Activated naive CD4-positive, alpha-beta T cell treated with anti-CD3 and anti-CD28 coated beads, Interleukin-2, amount 50 U/mL, for 24 hours (primary cell): ENCODE data around the gene GPR61.
A peak's percentile ranks its signal among the peaks of the same experiment; 100 is the strongest.

Experiments
- H3K27ac Mint-ChIP-seq: one replicate; pipeline ENCODE4 v1.8.0; 2021; ENCODE audit warnings: mild to moderate bottlenecking, mixed read lengths
- H3K27me3 Mint-ChIP-seq: one replicate; pipeline ENCODE4 v1.8.0; 2021; ENCODE audit warnings: mixed read lengths
- H3K36me3 Mint-ChIP-seq: one replicate; pipeline ENCODE4 v1.8.0; 2021; ENCODE audit warnings: mixed read lengths
- H3K4me1 Mint-ChIP-seq: one replicate; pipeline ENCODE4 v1.8.0; 2021; ENCODE audit warnings: mixed read lengths
- H3K4me3 Mint-ChIP-seq: one replicate; pipeline ENCODE4 v1.8.0; 2021; ENCODE audit warnings: mild to moderate bottlenecking, mixed read lengths
- H3K9me3 Mint-ChIP-seq: one replicate; pipeline ENCODE4 v1.8.0; 2021; ENCODE audit warnings: mixed read lengths

GPR61 gene

DNA sequence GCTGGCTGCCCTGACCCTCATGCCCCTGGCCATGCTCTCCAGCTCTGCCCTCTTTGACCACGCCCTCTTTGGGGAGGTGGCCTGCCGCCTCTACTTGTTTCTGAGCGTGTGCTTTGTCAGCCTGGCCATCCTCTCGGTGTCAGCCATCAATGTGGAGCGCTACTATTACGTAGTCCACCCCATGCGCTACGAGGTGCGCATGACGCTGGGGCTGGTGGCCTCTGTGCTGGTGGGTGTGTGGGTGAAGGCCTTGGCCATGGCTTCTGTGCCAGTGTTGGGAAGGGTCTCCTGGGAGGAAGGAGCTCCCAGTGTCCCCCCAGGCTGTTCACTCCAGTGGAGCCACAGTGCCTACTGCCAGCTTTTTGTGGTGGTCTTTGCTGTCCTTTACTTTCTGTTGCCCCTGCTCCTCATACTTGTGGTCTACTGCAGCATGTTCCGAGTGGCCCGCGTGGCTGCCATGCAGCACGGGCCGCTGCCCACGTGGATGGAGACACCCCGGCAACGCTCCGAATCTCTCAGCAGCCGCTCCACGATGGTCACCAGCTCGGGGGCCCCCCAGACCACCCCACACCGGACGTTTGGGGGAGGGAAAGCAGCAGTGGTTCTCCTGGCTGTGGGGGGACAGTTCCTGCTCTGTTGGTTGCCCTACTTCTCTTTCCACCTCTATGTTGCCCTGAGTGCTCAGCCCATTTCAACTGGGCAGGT is 3.8 kb downstream of the GPR61 start:
- H3K4me3 Mint-ChIP-seq, result no peak overlapping the region

DNA sequence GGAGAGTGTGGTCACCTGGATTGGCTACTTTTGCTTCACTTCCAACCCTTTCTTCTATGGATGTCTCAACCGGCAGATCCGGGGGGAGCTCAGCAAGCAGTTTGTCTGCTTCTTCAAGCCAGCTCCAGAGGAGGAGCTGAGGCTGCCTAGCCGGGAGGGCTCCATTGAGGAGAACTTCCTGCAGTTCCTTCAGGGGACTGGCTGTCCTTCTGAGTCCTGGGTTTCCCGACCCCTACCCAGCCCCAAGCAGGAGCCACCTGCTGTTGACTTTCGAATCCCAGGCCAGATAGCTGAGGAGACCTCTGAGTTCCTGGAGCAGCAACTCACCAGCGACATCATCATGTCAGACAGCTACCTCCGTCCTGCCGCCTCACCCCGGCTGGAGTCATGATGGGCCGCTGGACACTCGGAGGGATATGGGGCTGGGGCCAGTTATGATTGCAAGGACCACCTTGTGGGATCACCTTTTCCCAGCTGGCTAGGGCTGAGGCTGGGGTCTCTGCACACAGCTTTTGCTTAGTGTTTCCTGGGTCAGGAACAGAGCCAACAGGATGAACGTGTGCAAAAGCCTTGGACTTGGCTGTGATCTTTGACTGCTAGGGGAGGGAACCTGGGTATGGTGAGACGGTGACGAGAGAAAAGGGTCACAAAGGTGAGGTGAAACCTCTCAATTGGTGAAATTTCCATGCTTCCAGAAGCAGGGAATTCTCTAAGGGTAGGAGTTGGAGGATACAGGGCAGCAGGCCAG is 4.5 kb downstream of the GPR61 start:
- Mint-ChIP-seq H3K27ac (no peak overlapping the region), H3K36me3 (no peaks in the 10 kb centered on the region), H3K4me1 (peaks cover 25% of the 10 kb centered on the region), H3K9me3 (no peaks in the 10 kb centered on the region), H3K27me3 (no peaks in the 10 kb centered on the region), H3K4me3 (no peak overlapping the region)

More for the DNA sequence above, 3.8 kb downstream of the GPR61 start:
- Mint-ChIP-seq H3K36me3 (no peaks in the 10 kb centered on the region), H3K9me3 (no peaks in the 10 kb centered on the region), H3K27ac (no peak overlapping the region), H3K4me1 (peaks cover 21% of the 10 kb centered on the region), H3K27me3 (no peaks in the 10 kb centered on the region)

DNA sequence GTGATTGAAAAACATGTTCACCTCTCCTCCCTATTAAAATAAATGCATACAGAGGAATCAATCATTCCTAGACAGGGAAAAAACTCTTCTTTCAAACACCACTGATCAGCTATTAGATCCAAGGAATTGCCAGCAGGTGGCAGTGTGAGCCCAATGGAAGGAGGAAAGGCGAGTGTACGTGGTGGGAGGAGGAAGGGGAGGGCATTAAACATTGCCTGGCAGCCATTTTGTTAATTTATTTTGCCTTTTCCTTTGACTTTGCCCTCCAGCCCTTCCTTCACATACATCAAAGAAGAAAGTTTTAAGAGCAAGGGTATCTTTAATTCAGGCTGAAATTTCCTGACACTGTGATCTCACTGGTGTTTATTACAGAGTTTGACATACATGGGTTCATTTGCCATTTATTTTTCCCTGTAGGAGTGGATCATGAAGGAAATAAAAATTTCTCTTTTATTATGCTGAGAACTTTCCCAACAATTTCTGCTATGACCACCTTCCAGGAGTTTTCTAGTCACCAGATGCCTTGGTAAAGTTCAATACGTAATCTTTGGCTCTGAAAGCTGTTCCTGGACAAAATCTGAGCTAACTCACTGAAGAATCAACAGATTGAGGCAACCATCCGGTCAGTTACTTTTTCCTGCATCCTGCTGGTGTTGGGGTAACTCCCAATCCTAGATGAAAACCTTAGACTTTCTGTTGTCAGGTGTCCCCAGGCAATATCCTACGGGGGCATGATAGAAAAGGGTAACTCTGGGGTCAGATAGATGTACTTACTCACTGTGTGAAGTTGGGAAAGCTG is 6.8 kb downstream of the GPR61 start:
- no peaks in the 10 kb centered on the region for H3K27me3 Mint-ChIP-seq
- H3K4me1 Mint-ChIP-seq, result peaks cover 47% of the 10 kb centered on the region
- H3K4me3 Mint-ChIP-seq, result peak overlapping the region; percentile 93
- peaks cover under 1% of the 10 kb centered on the region for H3K36me3 Mint-ChIP-seq
- peak overlapping the region; percentile 98 for H3K27ac Mint-ChIP-seq
- no peaks in the 10 kb centered on the region for H3K9me3 Mint-ChIP-seq

DNA sequence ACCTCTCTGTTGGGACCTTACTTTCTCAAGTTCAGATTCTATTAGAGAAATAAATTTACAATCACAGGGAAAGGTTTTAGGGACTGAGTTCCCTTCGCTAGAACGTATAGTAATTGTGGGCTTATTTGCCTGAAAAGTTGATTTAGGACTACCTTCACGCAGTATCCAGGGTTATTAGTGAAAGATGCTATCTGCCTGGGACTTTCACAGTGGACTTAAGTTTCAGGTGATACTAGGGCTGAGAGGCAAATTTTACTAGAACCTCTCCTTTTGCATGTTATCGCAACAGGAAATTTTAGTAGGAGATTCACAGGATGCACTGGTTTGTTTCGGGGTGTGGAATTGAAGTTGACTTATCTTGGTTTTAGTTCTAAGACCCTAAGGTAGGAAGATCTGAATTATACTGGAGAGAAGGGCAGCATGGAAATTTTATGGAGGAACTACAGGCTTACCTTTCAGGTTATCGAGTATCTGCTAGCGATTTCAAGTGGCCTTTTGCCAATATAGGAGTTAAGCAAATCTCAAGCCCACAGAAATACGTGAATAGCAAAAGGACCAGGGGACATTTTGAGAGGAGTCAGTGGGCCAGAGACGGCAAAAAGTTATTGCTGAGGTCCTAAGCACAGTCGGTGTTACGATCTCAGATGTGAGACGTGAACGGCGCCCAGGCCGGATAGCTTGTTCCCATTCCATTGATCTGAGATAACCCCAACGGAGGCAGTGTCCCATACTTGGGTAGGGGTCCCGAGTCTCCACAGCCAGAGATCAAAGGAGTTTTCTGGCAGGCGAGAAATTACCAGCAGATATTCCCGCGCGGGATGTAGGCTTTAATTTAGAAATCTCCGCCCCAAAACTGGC is 8.0 kb downstream of the GPR61 start:
- Mint-ChIP-seq H3K27me3 (no peaks in the 10 kb centered on the region), H3K27ac (peak overlapping the region; percentile 98), H3K4me3 (peak overlapping the region; percentile 93), H3K4me1 (peaks cover 53% of the 10 kb centered on the region), H3K36me3 (peaks cover 2% of the 10 kb centered on the region), H3K9me3 (no peaks in the 10 kb centered on the region)

DNA sequence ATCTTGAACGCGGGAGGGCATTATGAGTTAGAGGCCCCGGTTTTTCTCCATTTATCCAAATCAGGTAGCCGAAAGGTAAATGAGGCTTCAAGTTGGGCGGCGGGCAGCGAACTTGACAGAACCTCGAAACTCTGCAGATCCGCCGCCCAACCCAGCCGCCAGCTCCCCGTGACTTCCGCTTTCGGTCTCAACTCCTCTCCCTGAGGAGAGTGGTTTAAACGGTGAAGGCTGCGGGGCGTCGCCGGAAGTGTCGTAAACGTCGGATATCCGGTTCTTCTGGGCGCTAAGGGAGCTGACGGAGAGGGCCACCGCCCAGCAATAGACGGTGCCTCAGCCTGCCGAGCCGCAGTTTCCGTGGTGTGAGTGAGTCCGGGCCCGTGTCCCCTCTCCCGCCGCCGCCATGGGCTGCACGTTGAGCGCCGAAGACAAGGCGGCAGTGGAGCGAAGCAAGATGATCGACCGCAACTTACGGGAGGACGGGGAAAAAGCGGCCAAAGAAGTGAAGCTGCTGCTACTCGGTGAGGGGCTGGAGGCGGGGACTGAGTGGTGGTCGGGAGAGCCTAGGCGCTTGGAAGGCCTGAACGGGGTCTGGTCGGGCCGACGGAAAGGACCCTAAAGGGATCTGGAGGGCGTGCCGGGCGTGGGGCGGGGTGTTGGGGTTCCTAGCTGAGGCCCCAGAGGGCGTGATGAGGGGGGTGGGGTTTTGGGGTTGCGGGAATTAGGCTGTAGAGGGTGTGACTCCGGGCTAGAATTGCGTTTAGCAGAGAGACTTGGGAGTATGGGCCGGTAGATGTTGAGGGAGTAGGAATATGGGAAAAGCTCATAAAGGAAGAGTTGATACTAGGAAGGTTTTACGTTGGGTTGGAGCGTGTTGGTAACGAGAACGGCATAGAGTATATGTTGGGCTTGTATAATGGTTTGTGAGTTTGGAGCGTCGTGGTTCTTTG is 8.9 kb downstream of the GPR61 start, which contains the start of gene GNAI3:
TSS of gene GNAI3 (plus strand) at position 295 of the 947 bp plus-strand sequence. CDS start at position 401, 106 bp downstream.
- no peaks in the 10 kb centered on the region for H3K9me3 Mint-ChIP-seq
- H3K36me3 Mint-ChIP-seq, result peaks cover 2% of the 10 kb centered on the region
- peak within 1 kb of the TSS; percentile 93 for H3K4me3 Mint-ChIP-seq
- peaks cover 62% of the 10 kb centered on the region for H3K4me1 Mint-ChIP-seq
- H3K27me3 Mint-ChIP-seq, result no peaks in the 10 kb centered on the region
- H3K27ac Mint-ChIP-seq, result peak within 1 kb of the TSS; percentile 98

DNA sequence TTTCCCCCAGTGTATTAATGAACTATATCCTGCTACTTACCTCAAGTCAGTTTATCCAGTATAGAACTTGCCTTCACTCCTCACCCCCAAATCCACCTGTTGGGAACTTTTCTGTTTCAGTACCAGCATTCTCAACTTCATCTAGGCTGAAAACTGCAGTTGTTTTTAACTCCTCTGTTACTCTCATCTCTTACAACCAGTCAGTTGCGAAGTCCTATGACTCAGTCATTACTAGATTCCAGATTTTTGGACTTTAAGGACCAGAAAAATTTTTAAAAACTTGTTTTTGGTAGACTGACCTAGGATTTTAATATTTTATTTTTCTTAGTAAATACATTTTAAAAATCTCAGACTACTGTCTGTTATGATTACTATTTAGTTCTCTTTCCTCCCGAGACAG is 16.9 kb downstream of the GPR61 start:
- Mint-ChIP-seq H3K27ac (no peak overlapping the region), H3K27me3 (no peaks in the 10 kb centered on the region), H3K4me3 (no peak overlapping the region), H3K9me3 (no peaks in the 10 kb centered on the region), H3K36me3 (peaks cover 5% of the 10 kb centered on the region), H3K4me1 (peaks cover 91% of the 10 kb centered on the region)

DNA sequence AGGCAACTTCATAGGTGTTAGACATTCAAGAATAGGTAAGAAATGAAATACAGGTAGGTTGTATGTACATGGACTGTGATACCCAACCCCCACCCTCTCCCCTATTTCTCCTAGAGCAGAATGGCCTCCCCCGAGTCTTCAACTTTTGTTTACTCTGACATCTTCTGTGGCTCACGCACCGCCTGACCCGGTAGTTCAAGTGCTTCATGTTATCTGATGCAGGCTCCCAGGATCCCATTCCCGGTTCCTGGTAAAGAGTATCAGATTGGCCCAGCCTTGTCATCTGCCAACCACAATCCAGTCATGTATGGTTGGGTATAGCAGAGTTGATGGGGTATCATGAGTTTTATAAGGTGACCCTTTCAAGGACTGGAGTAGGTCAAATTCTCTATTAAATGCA is 17.8 kb downstream of the GPR61 start:
- H3K4me1 Mint-ChIP-seq, result peaks cover 97% of the 10 kb centered on the region
- no peak overlapping the region for H3K27ac Mint-ChIP-seq
- H3K4me3 Mint-ChIP-seq, result no peak overlapping the region
- peaks cover 4% of the 10 kb centered on the region for H3K36me3 Mint-ChIP-seq
- no peaks in the 10 kb centered on the region for H3K9me3 Mint-ChIP-seq
- no peaks in the 10 kb centered on the region for H3K27me3 Mint-ChIP-seq

DNA sequence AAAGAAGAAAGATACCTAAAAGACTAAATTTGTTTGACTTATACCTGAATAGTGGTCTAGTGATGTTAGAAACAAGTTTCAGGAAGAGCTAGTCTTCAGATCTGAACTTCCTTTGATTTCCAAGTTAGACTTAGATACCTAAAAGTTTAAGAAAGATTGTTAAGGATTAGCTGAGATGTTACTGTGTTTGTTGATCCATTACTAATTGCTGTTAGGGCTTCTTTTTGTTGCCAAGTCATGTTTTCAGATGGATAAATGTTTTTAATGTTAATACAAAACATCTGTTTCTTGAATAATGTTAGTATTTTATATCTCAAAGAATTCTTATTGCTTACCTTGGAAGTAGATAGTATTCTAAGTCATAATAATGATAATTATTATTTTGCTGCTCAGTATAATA is 20.3 kb downstream of the GPR61 start:
- peaks cover 94% of the 10 kb centered on the region for H3K4me1 Mint-ChIP-seq
- H3K27me3 Mint-ChIP-seq, result no peaks in the 10 kb centered on the region
- H3K36me3 Mint-ChIP-seq, result peaks cover 7% of the 10 kb centered on the region
- no peaks in the 10 kb centered on the region for H3K9me3 Mint-ChIP-seq
- H3K27ac Mint-ChIP-seq, result peak overlapping the region; percentile 10
- H3K4me3 Mint-ChIP-seq, result no peak overlapping the region

DNA sequence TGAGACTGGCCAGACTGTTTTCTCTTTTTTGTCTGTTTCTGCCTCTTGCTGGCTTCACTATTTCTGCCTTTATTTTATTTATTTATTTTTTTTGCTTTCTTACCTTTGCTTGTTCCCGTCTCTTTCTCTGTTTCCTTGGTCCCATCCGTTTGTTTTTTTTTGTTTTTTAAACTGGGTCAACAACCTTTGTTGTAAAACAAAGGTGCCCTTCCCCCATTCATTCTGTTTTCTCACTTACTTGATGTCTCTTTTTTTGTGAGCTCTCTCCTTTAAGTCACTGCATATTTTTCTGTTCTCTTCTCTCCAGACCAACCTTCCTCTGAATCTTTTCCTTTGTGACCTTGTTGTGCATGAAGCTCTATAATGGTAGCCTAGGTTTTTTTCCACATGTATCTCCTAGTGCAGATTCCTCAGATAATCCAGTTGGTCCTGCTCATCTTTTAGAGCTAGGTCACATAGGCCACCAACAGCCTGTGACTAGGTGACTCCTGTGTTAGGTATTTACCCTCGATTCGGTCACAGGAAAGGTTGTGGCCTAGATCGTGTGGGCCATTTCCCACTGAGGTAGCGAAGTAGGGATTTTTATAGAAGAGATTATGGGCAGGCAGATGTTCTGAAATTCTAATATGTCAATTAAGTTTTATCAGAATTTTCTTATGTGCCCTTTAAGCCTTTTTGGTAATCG is 24.7 kb downstream of the GPR61 start:
- Mint-ChIP-seq H3K4me3 (peak overlapping the region; percentile 34), H3K36me3 (peaks cover 3% of the 10 kb centered on the region), H3K27me3 (no peaks in the 10 kb centered on the region), H3K27ac (peak overlapping the region; percentile 86), H3K9me3 (no peaks in the 10 kb centered on the region), H3K4me1 (peaks cover 67% of the 10 kb centered on the region)

DNA sequence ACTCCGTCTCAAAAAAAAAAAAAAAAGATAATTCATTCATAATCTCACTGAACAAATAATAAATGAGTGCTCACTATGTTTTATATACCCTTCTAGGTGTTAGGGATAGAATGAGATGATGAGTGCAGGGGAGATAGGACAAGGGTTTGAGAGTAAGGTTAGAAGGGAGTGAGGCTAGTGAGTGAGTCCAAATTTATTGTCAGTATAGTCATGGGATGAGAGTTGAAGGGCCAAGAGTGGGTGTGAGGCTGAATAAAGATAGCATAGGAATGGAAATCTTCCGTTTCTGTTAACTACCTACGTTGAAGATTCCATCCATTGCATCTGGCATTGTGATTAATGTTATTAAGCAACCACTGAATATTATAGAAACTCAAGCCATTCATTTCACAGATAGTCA is 25.6 kb downstream of the GPR61 start:
- H3K4me3 Mint-ChIP-seq, result no peak overlapping the region
- H3K36me3 Mint-ChIP-seq, result peaks cover 3% of the 10 kb centered on the region
- H3K4me1 Mint-ChIP-seq, result peaks cover 58% of the 10 kb centered on the region
- H3K27me3 Mint-ChIP-seq, result no peaks in the 10 kb centered on the region
- no peaks in the 10 kb centered on the region for H3K9me3 Mint-ChIP-seq
- no peak overlapping the region for H3K27ac Mint-ChIP-seq

DNA sequence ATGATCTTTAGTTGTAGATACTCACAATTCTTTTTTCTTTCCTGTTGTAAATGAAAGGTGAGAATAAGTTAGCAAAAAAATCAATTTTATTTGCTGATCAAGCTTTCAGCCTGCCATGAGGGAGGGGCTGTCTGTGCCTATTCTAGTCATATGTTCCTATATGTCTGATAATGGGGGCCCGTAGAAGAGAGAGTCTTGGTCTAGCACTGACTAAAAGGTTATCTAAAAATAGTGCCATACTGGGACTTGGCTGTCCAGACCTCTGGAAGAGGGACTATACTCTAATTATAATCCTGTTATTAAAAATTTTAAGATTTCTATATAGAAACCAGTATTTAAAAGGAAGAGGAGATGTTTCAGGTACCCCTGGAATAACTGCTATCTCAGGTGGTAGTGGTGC is 27.3 kb downstream of the GPR61 start:
- no peak overlapping the region for H3K4me3 Mint-ChIP-seq
- no peak overlapping the region for H3K27ac Mint-ChIP-seq
- no peaks in the 10 kb centered on the region for H3K27me3 Mint-ChIP-seq
- H3K4me1 Mint-ChIP-seq, result peaks cover 41% of the 10 kb centered on the region
- H3K9me3 Mint-ChIP-seq, result no peaks in the 10 kb centered on the region
- peaks cover 3% of the 10 kb centered on the region for H3K36me3 Mint-ChIP-seq

DNA sequence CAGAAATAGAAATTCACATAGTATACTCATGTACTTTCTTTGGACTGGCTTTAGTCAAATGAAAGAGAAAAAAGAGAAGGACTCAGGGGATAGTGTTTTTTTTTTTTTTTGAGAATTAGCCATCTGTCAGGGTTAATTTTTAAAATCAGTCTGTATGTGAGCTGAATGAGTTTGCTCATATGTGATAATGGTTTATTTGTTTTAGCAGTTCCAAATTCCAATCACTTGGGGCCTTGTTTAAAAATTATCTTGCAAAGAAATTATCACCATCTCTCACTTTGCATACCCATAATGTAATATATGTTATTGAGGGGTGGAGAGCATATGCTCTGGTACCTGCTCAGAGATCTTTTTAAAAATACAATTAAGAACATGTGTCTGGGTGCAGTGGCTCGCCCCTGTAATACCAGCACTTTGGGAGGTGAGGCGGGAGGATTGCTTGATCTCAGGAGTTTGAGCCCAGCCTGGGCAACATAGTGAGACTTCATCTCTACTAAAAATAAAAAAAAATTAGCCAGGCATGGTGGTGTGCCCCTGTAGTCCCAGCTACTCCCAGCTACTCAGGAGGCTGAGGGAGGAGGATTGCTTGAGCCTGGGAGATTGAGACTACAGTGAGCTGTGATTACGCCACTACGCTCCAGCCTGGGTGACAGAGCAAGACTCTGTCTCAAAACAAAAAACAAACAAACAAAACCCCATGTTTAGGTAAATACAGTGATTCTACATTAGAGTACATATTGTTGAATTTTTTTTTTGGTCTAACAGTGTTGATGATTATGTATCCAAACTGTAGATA is 28.4 kb downstream of the GPR61 start:
- peaks cover 39% of the 10 kb centered on the region for H3K4me1 Mint-ChIP-seq

DNA sequence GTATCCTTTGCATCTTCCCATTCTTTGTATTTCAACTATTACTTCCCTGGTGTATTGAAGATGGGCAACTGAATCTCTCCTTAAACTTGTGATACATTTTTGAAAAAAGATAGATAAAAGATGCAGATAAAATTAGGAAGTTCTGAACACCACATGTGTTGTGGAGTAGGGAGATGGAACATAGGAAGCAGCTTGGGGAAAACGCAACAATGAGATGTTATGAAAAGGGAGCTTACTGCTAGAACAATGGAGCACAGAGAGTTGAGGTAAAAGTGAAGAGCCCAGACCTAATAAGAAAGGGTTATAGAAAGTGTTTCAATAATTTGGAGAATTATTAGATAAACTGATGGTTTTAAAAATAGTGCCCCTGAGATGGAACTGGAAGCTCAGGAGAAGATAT is 29.7 kb downstream of the GPR61 start:
- Mint-ChIP-seq H3K27me3 (no peaks in the 10 kb centered on the region), H3K36me3 (peaks cover under 1% of the 10 kb centered on the region), H3K4me3 (no peak overlapping the region), H3K27ac (no peak overlapping the region), H3K4me1 (peaks cover 28% of the 10 kb centered on the region), H3K9me3 (no peaks in the 10 kb centered on the region)

More for the DNA sequence above, 28.4 kb downstream of the GPR61 start:
- peak overlapping the region; percentile 25 for H3K27ac Mint-ChIP-seq
- no peaks in the 10 kb centered on the region for H3K9me3 Mint-ChIP-seq
- H3K36me3 Mint-ChIP-seq, result peaks cover 3% of the 10 kb centered on the region
- H3K4me3 Mint-ChIP-seq, result no peak overlapping the region
- no peaks in the 10 kb centered on the region for H3K27me3 Mint-ChIP-seq
